ENCODE data around the gene TMEM127.
"Not testable (repeated sequence)": the region's sequence is repeated elsewhere in the genome, so short reads cannot be mapped to it uniquely, and the experiment has no call there.

TMEM127 gene

DNA sequence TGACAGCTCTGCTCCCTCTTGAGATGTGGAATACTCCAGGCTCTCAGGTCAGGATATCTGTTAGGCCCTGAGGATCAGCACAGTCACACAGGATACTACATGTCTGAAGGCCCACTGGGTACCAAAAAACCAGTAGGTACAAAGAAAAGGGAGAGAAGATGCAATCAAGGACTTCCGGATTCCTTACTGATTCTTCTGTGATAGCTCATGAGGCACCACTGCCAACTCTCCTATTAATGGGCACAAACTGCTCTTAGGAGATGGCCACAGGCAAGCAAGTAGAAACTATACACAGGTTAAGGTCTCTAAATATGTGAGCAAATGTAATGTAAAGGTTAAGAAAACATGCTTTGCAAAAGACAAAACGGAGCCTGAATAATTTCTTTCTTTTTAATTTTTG, 3.5 kb downstream of the TMEM127 start:
- DNase-seq: no peak

- no peak for DNase-seq
Observed at GRCh38 chr2:96261328-96262003, 4.3 kb downstream of the TMEM127 start.

DNA sequence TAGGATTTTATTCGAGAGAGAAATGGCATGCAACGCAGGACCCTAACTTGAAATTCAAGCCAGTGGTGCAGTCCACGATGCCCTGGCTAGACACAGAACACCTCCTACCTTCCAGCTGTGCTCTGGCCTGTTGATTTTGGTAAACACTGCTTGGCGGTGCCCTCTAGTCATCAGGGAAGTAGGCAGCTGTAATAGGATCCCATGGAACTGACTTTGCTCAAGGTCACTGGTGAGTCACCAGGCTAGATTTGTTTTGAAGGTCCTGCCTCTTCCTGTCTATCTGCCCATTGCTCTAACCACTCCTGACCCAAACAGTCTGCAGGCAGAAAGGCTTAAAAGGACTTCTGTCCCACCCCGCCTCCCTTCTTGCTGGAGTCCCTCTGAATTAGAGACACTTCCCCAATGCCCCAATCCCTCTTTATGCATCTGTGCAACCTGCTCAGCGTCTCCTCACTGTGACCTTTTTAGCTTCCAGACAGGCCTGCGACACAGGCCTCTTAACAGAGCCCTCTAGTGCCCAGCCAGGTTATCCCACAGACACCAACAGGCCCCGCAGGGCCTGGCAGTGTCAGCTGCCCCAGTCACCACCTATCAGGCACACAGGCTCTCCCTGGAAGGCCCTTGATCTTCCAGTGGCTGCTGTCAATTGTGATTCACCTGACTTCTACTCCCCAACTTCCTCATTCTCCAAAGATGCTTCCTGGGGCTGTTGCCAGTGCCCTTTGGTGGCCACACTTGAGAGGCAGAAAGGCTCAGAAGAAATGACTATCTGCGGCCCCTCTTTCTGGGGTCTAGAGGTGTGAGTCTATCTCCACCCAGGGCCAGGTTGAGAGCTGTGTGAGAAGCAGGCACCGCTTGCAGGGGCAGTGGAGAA, 5.2 kb downstream of the TMEM127 start:
- no peak for DNase-seq

DNA sequence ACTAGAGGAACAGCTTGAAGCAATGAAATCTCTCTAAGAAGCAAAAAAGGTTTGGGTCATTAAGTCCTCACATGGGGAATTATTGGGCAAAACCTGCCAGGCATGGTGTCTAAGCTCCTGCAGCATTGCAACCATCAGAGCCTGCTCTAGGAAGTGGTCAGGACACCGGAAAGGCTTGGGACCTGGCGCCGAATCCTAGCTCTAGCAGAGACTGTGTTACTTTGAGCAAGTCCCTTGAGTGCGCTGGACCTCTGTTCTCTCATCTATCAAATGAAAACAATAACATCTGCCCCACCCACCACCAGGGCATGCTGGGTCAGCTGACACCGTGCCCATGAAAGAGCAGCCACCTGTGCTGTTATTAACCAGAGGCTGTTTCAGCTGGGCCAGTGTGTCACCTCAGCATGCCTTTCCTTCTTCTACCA, 6.3 kb downstream of the TMEM127 start:
- DNase-seq: no peak

DNA sequence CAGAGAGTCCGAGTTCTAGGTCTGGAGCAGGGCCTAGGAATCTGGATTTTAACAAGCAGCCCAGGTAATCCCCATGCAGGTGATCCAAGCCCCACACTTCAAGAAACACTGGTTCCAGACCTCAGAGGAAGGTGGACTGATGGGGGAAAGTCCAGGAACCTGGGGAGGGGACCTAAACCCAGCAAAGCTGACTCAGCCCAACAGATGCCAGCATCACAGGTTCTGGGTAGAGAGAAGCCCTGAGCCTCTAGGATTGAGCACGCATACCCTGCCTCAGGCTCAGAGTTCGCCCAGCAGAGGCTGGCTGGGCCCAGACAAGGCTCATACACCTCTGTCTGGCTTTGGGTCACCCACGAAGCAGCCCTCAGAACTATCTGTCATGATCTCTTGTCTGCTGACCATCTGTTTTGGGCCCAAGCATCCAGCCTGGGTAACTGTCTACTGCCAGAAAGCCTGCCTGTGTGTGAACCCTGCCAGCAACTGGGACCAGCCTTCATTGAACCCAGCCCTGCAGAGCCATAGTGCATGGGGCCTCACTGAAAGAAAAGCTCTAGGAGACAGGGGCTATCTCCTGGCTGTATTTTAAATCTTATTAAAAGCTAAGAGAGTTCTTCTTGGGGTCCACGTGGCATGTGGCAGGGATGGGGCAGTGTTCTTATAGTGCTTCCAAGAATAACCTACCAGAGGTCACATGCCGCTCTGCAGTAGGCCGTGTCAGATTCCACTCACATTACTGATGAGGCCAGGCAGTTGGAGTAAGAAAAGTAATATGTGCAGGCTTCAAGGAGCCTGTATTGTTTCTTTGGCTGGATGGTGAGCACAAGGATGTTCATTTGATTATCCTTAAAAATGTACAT, 7.4 kb downstream of the TMEM127 start:
- DNase-seq: no peak

- not testable (repeated sequence) for DNase-seq
Observed at GRCh38 chr2:96257744-96258143, 8.1 kb downstream of the TMEM127 start.

DNA sequence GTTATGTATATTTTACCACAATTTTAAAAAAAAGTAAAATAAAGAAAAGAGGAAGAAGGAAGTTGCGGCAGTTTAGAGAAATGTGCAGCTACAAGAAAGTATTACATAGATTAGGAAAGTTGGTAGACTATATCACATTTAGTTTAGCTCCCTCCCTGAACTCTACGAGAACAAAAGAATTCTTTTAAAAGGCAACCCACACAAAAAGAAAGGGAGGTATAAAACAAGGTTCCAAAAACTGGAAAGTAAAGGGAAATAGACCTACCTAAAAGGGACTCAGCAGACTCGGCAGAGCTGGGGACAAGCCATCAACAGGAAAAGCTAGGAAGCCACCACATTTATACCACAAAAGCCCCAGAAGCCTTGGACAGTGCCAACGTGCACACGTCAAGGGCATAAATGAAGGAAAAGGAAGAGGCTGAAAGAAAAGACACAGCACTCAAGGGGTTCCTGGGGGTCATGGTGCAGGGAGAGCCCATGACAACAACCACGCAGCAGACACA, 9.1 kb downstream of the TMEM127 start:
- DNase-seq: no peak

DNA sequence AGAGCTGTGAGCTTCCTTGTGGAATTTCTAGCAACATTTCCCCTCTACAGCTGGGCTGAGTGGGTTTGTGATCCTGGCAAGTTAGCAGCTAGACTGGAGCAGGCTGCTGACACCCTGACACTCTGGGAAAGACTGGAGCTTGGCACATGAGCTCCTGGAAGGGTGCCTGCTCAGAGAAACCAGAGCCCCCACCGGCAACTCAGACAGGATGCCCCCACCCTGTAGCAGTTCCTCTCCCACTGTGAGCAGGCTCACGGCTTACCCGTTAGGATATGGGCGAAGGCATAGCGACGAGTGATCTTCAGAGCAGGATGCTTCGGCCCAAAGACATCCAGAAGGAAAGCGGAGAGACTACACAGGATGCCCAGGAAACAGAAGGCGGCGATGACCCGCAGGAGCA, 11.2 kb downstream of the TMEM127 start:
- DNase-seq: no peak

DNA sequence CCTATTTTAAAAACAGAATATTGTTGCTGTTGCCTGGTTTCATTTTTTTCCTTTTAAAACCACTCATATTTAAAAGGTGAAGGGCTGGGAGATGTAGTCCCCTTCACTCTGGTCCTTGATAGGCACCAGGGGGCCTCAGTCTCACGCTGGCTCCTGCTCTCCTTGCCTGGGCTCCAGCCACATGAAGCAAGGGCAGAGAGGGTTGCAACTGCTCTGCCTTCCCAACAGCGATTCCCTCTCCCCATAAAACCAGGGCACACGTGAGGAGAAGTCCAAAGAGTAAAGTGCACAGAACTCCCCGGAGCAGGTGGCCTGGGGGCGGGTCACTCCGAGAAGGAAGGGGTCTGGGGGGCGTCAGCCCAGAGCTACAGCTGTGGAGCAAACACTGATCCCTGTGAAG, 12.8 kb downstream of the TMEM127 start:
- DNase-seq: no peak

DNA sequence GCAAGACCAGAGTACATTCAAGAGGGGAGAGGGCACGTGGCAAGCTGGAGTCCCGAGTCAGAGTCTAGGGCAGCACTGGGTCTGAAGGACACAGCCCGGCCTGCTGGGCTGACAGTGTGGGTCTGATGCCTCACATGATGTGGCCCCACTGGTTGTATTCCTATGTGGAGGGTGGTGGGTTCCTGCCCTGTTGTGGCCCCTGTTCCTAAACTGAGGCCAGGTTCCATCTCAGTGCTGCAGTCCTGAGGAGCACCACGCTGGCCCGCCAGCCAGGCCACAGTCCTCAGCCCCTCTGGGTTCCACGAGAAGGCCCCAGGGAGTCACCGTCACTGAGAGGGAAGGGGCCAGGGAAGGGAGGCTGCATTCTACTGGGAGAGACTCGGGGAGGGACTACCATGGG, 13.3 kb downstream of the TMEM127 start:
- no peak for DNase-seq

GRCh38 chr2:96251721-96252292, 14.0 kb downstream of the TMEM127 start:
- DNase-seq: no peak

DNA sequence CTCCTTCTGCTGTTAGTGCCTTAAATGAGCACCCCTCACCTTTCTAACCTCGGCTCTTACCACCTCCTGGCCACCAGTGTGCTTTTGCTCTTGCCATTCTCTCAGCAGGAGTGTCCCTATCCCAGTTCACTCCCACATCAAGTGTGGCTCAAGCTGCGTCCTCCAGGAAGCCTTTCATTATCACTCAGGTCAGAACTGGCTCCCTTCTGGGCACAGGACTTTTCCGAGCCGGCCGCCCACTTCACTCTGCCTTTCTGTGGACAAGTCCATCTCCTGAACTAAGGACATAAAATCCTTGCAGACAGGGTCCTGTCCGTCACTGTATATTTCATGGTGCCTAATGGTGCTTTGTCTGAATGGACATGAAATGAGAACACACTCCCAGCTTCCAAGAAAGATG, 15.6 kb downstream of the TMEM127 start:
- DNase-seq: no peak

DNA sequence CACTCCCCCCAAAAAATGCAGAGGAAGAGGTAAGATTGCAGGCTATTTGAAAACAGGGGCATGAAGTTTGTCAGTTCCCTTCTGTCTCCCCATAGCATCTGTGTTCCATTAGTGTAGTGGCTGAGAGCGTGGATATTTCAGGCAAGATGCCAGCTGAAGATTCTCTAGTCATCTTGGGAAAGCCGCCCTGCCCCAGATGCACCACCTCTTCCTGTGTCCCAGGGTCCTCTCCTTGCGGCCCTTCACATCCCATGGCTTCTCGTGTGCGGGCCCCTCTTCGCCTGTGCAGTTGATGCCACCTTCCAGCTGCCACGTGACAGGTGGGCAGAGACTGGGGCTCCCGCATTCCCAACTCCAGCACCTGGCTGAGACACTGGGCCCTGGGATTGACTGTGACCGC, 16.1 kb downstream of the TMEM127 start:
- no peak for DNase-seq

GRCh38 chr2:96248624-96249023, 17.2 kb downstream of the TMEM127 start:
- no peak for DNase-seq

DNA sequence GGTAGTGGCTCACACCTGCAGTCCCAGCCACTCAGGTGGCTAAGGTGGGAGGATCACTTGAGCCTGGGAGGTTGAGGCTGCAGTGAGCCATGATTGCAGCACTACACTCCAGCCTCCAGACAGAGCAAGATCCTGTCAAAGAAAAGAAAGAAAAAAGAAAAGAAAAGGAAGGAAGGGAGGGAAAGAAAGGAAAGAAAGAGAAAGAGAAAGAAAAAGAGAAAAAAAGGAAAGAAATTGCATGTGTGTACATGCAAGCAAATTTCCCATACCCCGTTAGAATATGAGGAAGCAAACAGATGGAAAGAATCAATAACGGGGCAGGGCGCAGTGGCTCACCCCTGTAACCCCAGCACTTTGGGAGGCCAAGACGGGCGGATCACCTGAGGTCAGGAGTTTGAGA, 17.9 kb downstream of the TMEM127 start:
- no peak for DNase-seq

DNA sequence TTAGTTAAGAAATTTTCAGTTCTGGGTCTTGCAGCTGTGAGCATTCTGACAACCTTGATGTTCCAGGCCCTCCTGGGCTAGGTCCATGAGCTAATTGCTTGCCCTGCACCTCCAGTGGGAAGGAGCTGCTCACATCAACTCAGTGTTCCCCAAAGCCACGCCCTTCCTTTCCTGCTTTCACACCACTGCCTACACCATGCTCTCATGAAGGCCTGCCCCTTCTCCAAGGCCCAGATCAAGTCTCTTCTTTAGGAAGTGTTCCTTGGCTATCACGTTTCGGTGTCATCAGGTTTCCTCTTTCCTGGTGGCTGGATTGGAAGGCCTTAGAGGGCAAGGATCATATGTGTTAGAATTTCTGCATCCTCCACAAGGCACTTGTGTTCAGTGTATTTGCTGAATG, 18.8 kb downstream of the TMEM127 start:
- no peak for DNase-seq

GRCh38 chr2:96245609-96246390, 20.0 kb downstream of the TMEM127 start:
- no peak for DNase-seq

GRCh38 chr2:96243843-96244242, 22.0 kb downstream of the TMEM127 start:
- no peak for DNase-seq

GRCh38 chr2:96241900-96242611, 23.7 kb downstream of the TMEM127 start:
- no peak for DNase-seq

- no peak for DNase-seq
Observed at GRCh38 chr2:96241227-96241626, 24.6 kb downstream of the TMEM127 start.

DNA sequence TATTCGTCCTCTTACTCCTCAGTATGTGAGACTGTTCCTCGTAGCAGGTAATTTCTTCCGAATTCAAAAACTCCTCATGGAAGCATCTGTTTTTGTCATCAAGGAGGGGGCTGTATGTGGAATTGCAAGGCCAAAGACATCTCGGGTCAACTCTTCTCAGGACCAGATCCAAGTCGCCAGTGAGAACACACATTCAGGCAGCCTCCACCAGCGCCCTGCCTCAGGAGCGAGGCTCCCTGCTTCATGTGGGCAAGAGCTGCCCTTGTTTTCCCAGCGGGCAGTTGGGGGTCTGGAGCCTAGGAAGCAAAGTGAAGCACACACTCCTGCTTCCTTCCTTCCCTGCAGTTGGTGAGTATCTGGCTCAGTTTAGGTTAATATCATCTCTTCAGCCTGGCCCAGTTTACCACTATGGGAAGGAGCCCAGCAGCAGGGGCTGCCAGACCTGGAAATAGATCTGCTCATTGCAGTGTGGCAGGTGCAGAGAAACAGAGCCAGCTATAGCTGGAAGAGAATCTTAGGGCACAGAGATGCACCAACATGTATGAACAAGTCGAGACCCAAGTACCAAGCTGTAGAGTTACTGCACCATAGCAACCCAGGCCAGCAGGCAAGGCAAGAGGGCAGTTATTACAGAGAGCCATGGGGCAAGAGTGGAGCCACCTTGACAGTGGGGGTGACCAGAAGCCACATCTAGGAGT, 25.3 kb downstream of the TMEM127 start:
- DNase-seq: peak; percentile 79

Measured in NCI-H1105 (cell line).